Left ventricle myocardium inferior (tissue), 1 donor: ENCODE measurements around the gene FIBCD1. TPM values are rescaled to one million over a fixed set of nuclear protein-coding genes. Genes with fewer than 3 reads are reported as not detected.

Experiments used
- DNase-seq: peaks from one replicate; pipeline ENCODE4 v3.0.0-alpha.2; 2020
- H3K27ac ChIP-seq: fragments of 200-600 bp; replicated peaks from 2 replicates; pipeline ENCODE4 v1.8.0; 2021
- H3K27me3 ChIP-seq: fragments of 200-600 bp; 2 replicates; pipeline ENCODE4 v1.8.0; 2021; ENCODE audit warnings: low read depth
- H3K36me3 ChIP-seq: fragments of 200-600 bp; 2 replicates; pipeline ENCODE4 v1.8.0; 2021
- H3K4me1 ChIP-seq: fragments of 200-600 bp; 2 replicates; pipeline ENCODE4 v1.8.0; 2021
- H3K4me3 ChIP-seq: fragments of 200-600 bp; 2 replicates; pipeline ENCODE4 v1.8.0; 2021; ENCODE audit warnings: mild to moderate bottlenecking, moderate library complexity
- H3K9me3 ChIP-seq: fragments of 200-600 bp; replicated peaks from 2 replicates; pipeline ENCODE4 v1.8.0; 2021
- intact Hi-C: fragments of 100-400 bp; cut with micrococcal nuclease; formaldehyde crosslinking; loops from one replicate; pipeline ENCODE4 v1.11.0; 2022
- total RNA-seq: library from RNA; stranded (reverse); fragmentation: NEBNext Ultra II Directional; extraction: Animal tissue kit (Norgen Biotek cat#: 25700); gene quantifications from one replicate; pipeline ENCODE4 v1.2.1, GENCODE V29; 2021
- TF ChIP-seq, protein P1 (sequence below): fragments of 200-600 bp; IDR thresholded peaks from 2 replicates; pipeline ENCODE4 v1.8.0; 2021; ENCODE audit warnings: antibody characterized with exemption, mild to moderate bottlenecking, borderline replicate concordance
- donor health status: DM: no; HTN: yes; CAD: no; lungs with severe emphysema.

The FIBCD1 gene
- total RNA-seq, 1 donor from 2014 or later, result 0.58 TPM

DNA sequence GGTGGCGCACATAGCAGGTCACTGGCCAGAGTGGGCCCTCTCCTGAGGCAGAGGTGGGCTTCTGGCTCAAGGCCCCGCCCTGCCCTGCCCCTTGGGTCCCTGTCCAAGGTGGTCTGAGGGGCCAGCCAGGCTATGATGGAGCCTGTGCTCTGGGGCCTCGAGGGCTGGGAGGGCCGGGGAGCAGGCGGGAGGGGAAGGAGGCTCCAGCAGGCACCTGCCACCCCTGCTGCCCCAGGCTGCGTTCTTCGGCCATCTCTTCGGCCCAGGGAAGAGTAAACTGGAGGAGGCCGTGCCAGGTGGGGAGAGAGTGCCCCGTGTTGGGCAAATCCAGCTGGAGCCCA is 14.6 kb downstream of the FIBCD1 start:
- DNase-seq, result no peak
- Histone ChIP-seq H3K4me3 (no peak overlapping the region), H3K4me1 (peaks cover 12% of the 10 kb centered on the region), H3K9me3 (no peaks in the 10 kb centered on the region), H3K36me3 (no peaks in the 10 kb centered on the region), H3K27me3 (peaks cover 76% of the 10 kb centered on the region), H3K27ac (no peak overlapping the region)
- TF ChIP-seq, protein P1, sequence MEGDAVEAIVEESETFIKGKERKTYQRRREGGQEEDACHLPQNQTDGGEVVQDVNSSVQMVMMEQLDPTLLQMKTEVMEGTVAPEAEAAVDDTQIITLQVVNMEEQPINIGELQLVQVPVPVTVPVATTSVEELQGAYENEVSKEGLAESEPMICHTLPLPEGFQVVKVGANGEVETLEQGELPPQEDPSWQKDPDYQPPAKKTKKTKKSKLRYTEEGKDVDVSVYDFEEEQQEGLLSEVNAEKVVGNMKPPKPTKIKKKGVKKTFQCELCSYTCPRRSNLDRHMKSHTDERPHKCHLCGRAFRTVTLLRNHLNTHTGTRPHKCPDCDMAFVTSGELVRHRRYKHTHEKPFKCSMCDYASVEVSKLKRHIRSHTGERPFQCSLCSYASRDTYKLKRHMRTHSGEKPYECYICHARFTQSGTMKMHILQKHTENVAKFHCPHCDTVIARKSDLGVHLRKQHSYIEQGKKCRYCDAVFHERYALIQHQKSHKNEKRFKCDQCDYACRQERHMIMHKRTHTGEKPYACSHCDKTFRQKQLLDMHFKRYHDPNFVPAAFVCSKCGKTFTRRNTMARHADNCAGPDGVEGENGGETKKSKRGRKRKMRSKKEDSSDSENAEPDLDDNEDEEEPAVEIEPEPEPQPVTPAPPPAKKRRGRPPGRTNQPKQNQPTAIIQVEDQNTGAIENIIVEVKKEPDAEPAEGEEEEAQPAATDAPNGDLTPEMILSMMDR, result no peak
- intact Hi-C loops, result no loop called here

DNA sequence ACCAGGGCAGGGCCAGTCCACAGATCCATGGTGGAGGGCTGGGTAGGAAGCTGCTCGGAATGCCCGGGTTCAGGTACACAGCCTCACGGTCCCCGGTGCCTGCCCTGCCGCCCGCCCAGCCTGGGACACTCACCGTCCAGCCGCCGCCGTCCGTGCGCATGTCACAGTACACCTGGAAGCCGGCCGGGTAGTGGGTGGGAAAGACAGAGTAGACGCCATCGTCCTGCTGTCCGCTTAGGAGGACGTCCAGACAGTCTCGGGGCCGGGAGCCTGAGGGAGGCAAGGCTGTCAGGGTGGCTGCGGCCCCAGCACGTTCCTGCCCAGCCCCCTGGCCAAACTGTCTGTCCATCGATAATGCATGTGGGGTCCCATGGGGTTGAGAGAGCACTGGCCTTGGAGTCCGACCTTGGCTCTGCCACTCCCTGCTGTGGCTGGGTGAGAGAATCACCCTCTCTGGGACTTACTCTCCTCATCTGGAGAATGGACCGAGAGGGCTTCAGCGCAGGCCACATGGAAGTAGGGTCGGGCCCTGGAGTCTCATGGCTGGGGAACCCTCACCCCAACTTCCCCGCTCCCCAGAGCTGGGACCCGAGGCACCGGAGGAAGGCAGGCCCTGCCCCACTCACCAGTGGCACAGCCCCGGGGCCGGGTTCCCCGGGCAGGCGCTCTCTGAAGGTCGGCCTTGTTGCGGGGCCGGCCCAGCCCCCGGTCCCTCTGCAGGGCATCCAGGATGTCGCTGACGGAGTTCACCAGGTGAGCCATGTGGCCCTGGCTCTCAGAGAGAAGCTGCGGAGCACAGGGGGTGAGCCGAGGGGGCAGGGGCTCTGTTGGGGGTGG is 15.2 kb downstream of the FIBCD1 start:
- Histone ChIP-seq H3K9me3 (no peaks in the 10 kb centered on the region), H3K27ac (no peak overlapping the region), H3K4me3 (no peak overlapping the region), H3K27me3 (peaks cover 78% of the 10 kb centered on the region), H3K36me3 (no peaks in the 10 kb centered on the region), H3K4me1 (peaks cover 13% of the 10 kb centered on the region)
- intact Hi-C loops, result no loop called here
- DNase-seq, result no peak
- TF ChIP-seq, protein P1, result no peak

DNA sequence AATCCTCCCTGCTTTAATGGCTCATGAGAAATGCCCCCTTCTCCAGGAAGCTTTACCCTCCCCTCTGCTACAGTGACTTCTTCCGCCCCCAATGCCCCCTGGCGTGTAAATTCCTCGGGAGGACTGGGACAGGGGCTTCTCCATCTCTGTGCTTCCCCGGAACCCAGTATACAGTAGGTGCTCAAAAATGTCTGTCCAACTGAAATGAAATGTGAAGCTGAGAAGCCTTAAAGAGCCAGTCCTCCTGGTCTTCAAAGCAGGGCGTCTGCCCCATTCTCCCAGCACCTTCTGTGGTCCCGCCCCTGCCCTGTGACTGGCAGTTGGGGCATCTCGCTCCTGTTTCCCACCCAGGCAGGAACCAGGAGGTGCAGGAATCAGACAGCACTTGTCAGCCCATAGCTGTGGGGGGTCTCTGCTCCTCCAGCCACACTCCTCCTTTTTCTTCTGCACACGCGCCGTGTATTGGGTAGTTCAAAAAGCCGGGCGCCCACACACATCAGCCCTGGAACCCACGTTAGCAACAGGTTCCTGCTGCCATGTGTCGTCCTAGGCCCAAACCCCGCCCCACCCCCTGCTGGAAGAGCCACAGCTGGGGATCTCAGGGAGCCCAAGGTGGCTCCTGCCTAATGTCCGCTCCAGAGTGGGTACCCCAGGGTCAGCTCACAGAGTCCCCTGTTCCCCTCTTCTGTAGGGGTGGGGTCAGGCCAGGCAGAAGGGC is 16.0 kb downstream of the FIBCD1 start:
- peaks cover 76% of the 10 kb centered on the region for H3K27me3 ChIP-seq
- no peaks in the 10 kb centered on the region for H3K9me3 ChIP-seq
- TF ChIP-seq, protein P1, result no peak
- H3K4me3 ChIP-seq, result no peak overlapping the region
- no peak for DNase-seq
- peaks cover 7% of the 10 kb centered on the region for H3K4me1 ChIP-seq
- intact Hi-C loops, result no loop called here
- no peaks in the 10 kb centered on the region for H3K36me3 ChIP-seq
- H3K27ac ChIP-seq, result no peak overlapping the region

DNA sequence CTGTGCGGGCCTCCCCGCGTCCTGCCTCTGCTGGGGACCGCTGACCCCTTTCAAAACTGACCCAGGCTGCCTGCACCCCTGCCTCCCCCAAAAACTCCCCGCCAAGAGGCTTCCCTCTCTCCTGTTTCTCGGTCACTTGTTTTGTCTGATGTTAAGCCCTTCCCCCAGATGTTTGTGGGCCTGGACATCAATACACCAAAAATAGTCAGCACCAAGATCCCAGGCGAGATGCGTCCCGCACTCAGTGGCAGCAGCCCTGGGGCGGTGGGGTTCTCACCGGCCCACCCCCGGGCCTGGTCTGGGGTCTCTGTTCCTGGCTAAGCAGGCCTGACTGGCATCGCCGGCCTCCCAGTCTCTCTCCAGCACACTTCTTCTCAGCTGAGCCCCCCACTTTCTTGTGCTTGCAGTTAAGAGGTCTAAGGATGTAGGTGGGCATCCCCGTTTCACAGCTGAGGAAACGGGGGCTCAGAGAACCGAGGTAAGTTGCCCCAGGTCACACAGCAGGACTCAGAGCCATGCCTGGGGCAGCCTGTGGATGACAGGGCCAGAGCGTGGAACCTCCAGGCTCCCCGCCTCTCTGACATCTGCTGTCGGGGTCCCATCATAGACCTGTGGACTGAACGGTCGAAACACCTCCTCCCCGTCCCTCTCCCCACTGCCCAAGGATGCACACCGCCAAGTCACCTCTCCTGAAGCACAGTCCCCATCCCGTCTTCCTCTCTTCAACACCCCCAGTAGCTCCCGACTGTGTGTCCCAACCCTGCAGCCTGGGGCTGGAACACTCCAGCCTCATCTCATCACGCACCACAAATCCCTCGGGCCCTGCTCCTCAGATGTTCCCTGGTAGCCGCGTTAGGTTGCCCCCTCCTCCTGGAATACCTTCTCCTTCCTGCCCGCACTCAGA is 16.8 kb downstream of the FIBCD1 start:
- H3K27me3 ChIP-seq, result peaks cover 84% of the 10 kb centered on the region
- peaks cover 4% of the 10 kb centered on the region for H3K4me1 ChIP-seq
- no peak overlapping the region for H3K4me3 ChIP-seq
- no peaks in the 10 kb centered on the region for H3K9me3 ChIP-seq
- H3K36me3 ChIP-seq, result no peaks in the 10 kb centered on the region
- intact Hi-C loops, result no loop called here
- DNase-seq, result no peak
- TF ChIP-seq, protein P1, result no peak
- H3K27ac ChIP-seq, result no peak overlapping the region

DNA sequence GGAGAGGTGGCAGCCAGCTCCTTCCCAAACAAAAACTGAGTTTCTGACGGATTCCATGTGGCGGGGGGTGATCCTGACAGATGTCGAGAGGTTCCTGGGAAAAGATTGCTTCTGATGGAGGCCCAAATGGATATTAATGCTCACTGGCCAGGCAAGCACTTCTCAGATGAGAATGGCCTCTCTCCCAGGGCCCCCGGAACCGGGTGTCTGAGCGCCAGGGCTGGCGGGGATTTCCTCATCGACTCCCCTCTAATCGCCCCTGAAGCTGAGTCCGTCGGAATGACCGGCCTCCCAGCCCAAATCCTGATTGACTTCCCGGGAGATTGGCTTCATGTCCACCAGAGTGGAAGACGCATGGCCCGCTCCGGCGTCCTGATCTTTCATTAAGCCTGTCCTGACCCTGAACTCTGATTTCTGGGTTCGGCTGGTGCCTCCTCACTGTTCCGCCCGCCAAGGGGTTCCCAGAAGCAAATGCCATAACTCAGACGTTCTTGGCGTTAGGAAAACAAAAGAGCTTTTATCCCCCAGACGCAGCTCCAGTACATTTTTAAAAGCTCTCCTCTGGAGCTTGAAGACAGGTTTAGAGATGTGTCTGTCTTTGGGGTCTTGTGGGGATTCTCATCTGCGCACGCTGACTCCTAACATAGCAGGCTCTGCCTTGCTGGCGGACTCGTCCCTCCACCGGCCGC is 17.6 kb downstream of the FIBCD1 start:
- DNase-seq, result no peak
- H3K4me3 ChIP-seq, result no peak overlapping the region
- H3K9me3 ChIP-seq, result no peaks in the 10 kb centered on the region
- intact Hi-C loops, result no loop called here
- TF ChIP-seq, protein P1, result no peak
- no peak overlapping the region for H3K27ac ChIP-seq
- H3K4me1 ChIP-seq, result peaks cover 4% of the 10 kb centered on the region
- H3K27me3 ChIP-seq, result peaks cover 85% of the 10 kb centered on the region
- no peaks in the 10 kb centered on the region for H3K36me3 ChIP-seq
